NCI-H2196 (cell line): ENCODE data around the gene KDM3A.
"Not testable (repeated sequence)": the region's sequence is repeated elsewhere in the genome, so short reads cannot be mapped to it uniquely, and the experiment has no call there.

Experiments used
- DNase-seq: peaks from one replicate; lab custom pipeline; 2025; ENCODE audit not compliant: unreplicated experiment; lab: John Stamatoyannopoulos, UW

The KDM3A gene

GRCh38 chr2:86471637-86472036, 30.5 kb downstream of the KDM3A start:
- no peak for DNase-seq

- DNase-seq, result no peak
Observed at GRCh38 chr2:86476092-86476491, 34.9 kb downstream of the KDM3A start.

DNA sequence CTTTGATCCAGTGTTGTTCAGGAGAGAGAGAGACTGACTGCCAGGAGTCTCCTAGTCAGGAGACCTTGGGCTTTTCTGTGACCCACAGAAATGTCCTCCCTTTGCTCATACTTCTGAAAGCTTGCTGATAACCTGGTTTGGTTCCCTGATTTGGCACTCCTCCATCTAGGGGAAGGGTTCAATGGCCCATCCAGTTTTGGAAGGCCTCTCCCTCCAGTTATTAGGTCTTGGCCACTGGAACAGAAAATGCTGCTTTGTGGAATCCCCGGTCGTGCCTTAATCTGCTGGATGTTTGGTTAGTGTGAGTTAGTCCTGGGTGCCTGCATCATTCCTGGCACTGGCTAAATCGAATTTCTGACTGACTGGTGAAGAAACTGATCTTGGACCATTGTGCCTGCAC, 35.7 kb downstream of the KDM3A start:
- no peak for DNase-seq

GRCh38 chr2:86477349-86477748, 36.2 kb downstream of the KDM3A start:
- no peak for DNase-seq

- no peak for DNase-seq
Observed at GRCh38 chr2:86480105-86480504, 38.9 kb downstream of the KDM3A start.

DNA sequence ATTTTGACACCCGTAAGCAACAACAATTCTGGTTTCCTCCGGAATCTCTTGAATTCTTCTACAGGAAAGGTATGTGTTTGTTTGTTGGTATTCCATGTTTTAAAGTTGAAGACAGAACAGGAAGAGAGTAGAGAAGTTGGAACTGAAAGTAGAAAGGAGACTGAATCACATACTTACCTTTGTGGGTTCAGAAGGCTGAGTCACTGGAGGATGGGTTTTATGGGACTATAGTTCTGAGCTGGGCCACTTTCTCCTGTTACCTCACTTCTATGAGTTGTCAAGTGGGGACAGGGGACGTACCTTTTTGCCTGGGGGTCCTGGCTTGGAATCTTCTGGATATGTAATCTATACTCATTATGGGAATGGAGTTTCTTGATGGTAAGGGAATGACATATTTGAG, 40.9 kb downstream of the KDM3A start:
- DNase-seq, result no peak

- DNase-seq, result no peak
Observed at GRCh38 chr2:86484385-86484784, 43.2 kb downstream of the KDM3A start.

GRCh38 chr2:86485103-86485502, 43.9 kb downstream of the KDM3A start:
- DNase-seq, result no peak

DNA sequence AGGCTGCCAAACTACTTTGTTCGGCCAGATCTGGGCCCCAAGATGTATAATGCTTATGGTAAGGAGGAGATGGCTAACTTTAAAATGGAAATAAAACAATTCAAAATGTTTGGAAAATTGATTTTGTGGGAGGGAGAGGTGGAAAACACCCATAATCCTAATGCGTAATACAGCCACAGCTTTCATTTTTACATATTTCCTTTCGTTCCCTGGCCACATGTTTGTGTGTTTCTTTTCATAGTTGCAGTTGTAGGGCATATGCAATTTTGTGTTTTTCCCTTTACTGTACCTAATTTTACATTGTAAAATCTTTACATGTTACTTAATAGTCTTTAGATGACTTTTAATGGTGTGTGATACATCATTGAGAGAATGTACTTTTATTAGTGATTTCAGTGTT, 44.6 kb downstream of the KDM3A start:
- no peak for DNase-seq

DNA sequence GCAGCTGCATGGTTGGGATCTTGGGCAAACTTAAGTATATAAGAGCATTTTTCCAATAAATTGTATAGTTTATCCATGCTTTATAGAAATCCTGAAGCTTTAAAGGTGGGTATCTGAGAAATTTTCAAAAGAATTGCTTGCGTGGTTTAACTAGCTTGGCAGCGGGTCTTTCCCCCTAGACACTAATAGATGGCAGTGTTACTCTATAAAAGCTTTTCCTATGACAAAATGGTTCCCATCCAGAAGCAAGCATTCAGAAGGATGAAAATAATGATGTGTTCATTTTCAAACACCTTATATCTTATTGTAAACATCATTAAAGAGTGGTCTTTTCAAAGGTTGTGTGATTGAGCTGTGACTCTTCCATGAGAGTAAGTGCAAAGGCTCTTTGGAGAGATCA, 45.9 kb downstream of the KDM3A start:
- no peak for DNase-seq

DNA sequence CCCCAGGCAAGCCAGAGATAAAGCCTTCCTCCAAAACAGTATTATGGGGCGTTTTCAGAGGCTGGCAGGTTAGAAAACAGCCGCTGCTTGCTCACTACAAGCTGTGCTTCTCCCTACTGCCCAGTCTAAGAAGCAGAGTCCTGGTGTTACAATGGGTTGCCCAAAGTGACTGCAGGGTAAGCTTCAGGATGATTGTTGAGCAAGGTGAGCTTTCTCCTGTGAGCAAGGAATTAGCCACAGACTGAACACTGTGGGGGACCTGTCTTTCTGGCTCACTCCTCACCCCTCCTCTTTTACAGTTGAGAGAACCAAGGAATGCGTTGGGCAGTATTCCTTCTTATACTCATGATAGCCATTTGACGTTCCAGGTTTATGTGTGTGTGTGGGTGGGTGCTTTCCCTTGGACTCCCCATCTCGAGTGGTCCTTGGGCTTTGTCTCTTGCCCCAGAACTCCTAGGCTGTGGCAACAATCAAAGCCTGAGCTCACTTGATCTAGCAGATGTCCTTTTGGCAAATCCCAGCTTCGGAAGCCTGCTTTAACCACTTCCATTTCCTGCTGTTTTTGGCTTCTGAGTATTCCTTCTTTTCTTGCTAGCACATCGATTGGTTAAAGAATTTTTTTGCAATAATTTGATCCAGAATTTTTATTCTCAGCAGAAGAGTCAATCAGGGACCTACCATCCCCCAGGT, 47.5 kb downstream of the KDM3A start:
- DNase-seq, result no peak

DNA sequence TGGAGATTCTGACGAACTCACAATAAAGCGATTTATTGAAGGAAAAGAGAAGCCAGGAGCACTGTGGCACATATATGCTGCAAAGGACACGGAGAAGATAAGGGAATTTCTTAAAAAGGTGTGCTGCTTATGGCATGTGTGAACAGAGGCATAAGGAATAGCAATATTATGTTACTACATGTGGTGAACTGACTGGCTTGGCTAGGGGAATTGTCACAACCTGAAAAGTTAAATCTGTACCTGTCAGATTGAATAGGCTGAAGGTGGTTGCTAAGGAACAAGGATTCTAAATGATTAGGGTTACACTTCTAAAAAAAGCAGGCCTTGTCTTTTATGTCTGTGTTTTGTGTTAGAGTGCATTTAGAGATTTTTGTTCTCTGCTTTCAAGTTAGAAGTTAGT, 48.4 kb downstream of the KDM3A start:
- no peak for DNase-seq

DNA sequence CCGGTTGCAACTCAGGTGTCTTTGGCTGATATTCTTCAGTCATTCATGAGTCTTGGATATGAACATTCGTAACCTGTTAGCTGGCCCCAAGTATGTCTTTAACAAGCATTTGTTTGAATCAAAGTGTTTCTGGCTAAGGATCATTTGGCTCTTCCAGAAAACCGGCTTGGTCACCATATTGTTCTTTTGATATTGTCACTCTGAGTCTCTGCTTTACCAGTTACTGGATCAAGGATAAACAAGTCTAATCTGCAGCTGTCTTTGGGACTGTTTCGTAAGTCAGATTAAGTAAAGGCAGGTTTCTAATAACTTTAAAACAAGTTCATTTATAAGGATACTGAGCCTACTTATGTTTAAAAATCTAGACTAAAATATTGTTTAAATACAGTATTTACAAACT, 49.1 kb downstream of the KDM3A start:
- no peak for DNase-seq

- DNase-seq, result no peak
Observed at GRCh38 chr2:86491088-86491487, 49.9 kb downstream of the KDM3A start.

DNA sequence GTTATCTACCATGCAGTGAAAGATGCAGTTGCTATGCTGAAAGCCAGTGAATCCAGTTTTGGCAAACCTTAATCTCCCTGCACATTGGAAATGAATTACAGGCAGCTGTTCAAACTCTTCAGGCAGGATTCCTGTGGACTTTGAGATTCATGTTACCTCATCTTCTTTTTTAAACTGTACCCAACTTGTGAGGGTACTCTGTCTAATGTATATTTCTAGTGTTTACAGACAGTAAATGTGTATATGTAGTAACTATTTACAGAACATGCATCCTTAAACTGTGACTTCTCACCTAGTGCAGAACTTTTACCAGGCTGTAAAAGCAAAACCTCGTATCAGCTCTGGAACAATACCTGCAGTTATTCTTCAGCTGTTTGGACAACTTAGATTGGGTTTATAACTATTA, 50.9 kb downstream of the KDM3A start:
- DNase-seq, result no peak

GRCh38 chr2:86496391-86496790, 55.2 kb downstream of the KDM3A start:
- DNase-seq, result not testable (repeated sequence)

DNA sequence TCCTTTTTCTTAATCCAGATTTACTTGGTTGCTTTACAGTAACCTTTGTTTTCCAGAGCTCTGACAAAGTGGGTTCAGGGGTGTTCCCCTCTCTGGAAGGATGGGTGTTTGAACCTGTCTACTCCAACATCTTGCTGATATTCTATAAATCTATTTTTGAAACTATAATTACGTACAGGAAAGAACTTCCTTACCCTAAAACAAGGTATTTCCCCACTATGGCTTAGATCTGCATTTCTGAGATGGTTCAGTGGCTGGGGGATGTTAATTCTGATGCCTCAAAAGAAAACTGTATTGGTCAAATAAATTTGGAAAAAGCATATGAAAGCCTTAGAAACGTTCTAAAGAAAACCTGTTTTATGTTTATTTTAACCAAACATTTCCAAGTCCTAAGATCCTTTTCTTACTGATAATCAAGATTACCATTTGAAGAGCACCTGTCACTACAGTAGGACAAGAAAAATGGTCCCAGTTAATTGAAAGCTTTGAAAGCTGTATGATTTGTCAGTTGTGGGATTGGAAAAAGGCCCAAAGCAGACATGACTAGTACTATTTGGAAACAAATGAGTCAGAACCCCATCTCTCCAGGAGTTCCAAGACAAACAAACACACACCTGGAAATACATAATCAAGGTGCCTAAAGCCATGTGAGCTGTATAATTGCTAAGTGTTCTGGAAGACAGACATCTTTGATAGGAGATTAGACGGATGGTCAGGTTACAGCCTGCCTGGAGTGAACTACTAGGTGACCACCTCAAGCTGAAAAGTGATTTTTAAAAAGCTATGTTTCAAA, 57.5 kb downstream of the KDM3A start:
- no peak for DNase-seq

- no peak for DNase-seq
Observed at GRCh38 chr2:86499326-86499725, 58.2 kb downstream of the KDM3A start.

DNA sequence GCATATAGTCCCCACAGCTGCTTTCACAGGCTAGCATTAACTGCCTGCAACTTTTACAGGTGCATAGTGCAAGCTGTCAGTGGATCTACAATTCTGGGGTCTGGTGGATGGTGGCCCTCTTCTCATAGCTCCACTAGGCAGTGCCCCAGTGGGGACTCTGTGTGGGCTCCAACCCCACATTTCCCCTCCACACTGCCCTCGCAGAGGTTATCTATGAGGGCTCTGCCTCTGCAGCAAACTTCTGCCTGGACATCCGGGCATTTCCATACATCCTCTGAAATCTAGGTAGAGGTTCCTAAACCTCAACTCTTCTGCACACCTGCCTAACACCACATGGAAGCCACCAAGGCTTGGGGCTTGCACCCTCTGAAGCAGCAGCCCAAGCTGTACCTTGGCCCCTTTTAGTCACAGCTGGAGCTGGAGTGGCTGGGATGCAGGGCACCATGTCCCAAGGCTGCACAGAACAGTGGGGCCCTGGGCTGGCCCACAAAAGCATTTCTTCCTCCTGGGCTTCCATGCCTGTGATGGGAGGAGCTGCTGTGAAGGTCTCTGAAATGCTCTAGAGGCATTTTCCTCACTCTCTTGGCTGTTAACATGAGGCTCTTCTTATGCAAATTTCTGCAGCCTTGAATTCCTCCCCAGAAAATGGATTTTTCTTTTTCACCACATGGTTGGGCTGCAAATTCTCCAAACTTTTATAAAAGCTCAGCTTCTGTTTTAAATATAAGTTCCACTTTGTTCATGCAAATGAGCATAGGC, 59.3 kb downstream of the KDM3A start:
- no peak for DNase-seq

DNA sequence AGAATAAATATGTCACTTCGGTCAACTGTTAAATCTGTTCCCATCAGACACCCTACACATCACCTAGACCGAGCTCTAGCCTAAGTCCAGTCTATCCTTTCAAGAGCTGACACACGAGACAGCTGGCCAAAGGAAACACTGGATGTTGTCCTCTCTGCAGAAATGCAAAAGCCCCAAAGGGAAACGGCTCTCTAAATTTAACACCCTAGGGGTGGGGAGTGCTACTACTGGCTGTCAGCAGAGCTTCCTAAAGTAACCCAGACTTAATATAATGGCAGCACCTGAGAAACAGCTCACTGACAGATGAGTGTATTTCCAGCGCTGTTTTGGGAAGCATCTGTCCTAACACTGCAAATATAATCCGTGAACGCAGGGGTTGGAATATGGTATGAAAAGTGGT, 66.4 kb downstream of the KDM3A start:
- DNase-seq, result no peak

- DNase-seq, result no peak
Observed at GRCh38 chr2:86510436-86510933, 69.3 kb downstream of the KDM3A start.

GRCh38 chr2:86512034-86512433, 70.9 kb downstream of the KDM3A start:
- no peak for DNase-seq
